MM.1S (cell line): Measurements from ENCODE around the gene BMP2K.

Experiments
- EZH2phosphoT487 ChIP-seq: fragments of 300-600 bp; sonication (generic); IDR thresholded peaks from 2 replicates; pipeline ENCODE4 v1.6.1; 2018; ENCODE audit warnings: antibody characterized with exemption, low read length
- TF ChIP-seq, protein P1 (sequence below): fragments of 300-600 bp; sonication (generic); IDR thresholded peaks from 2 replicates; pipeline ENCODE4 v1.5.1; 2016; ENCODE audit warnings: antibody characterized with exemption, low read length, mixed read lengths

DNA sequence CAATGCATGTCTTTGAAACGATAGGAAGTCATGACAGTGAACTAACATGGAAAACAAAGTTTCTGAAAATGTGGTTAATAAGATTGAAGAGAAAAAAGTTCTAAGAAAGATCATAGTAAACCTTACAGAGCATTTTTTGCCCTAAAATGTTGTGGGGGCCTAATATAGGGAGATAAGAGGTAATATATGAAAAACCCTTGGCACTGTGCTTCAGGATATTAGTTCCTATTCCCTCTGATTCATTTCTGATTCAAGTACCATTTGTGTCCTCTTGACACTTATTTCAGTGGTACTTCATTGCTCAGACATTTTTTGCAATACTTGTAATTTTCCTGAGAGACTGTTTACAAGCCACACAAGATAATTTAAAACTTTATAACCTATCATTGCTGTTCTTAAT, 128.0 kb downstream of the BMP2K start:
- TF ChIP-seq, protein P1, sequence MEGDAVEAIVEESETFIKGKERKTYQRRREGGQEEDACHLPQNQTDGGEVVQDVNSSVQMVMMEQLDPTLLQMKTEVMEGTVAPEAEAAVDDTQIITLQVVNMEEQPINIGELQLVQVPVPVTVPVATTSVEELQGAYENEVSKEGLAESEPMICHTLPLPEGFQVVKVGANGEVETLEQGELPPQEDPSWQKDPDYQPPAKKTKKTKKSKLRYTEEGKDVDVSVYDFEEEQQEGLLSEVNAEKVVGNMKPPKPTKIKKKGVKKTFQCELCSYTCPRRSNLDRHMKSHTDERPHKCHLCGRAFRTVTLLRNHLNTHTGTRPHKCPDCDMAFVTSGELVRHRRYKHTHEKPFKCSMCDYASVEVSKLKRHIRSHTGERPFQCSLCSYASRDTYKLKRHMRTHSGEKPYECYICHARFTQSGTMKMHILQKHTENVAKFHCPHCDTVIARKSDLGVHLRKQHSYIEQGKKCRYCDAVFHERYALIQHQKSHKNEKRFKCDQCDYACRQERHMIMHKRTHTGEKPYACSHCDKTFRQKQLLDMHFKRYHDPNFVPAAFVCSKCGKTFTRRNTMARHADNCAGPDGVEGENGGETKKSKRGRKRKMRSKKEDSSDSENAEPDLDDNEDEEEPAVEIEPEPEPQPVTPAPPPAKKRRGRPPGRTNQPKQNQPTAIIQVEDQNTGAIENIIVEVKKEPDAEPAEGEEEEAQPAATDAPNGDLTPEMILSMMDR, result no peak
- no peak for TF ChIP-seq EZH2phosphoT487
